SH-SY5Y (cell line): ENCODE measurements around the gene ARID3A.

ENCODE experiments used
- GATA2 ChIP-seq: IDR thresholded peaks from 2 replicates; pipeline ENCODE4 v1.6.1; 2011; ENCODE audit warnings: mild to moderate bottlenecking, low read depth, low read length
- GATA3 ChIP-seq: IDR thresholded peaks from 2 replicates; pipeline ENCODE4 v1.6.1; 2011; ENCODE audit warnings: low read depth, mild to moderate bottlenecking, low read length, moderate library complexity

DNA sequence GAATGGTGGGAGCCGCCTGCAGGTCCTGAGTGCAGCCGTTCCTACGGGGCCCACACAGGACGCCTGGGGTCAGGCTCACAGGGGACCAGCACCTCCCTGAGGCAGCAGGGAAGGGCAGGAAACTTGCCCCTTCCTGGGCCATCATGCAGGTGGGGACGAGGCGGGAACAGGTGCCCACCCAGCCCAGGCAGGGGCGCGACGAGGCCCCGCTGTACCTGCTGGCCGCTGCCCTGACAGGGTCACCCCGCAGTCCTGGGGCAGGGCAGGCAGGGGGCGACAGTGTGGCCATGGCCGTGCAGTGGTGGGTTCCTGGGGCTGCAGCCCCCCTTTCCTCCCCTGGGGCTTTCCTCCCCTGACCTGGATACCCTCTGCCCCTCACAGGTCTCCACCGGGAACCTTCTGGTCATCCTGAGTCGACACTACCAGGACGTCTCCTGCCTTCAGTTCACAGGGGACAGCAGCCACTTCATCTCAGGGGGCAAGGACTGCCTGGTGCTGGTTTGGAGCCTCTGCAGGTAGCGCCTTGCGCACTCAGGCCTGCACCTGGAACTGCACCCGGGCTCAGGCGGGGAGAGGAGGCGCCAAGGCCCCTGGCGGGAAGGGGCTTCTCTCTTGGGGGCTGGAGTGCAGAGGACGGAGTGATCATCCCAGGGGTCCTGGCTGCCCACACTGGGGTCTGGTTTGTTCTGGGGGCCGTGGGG is 63.7 kb downstream of the ARID3A start:
- TF ChIP-seq GATA2, result no peak
- TF ChIP-seq GATA3, result no peak
